Measurements from ENCODE around the gene ST8SIA1. TPM values are rescaled to one million over a fixed set of nuclear protein-coding genes. Genes with fewer than 3 reads are reported as not detected.

ST8SIA1 gene
- polyA plus RNA-seq, 1 donor from 2014 or later: 22.5 TPM

GRCh38 chr12:22215467-22216253 lies 118.8 kb downstream of the ST8SIA1 start:
- TF ChIP-seq SMC3 (conservative IDR thresholded peaks at IDR 0.05; ENCODE audit: poor library complexity) (no peak), RAD21 (conservative IDR thresholded peaks at IDR 0.05) (no peak), MXI1 (conservative IDR thresholded peaks at IDR 0.05; ENCODE audit: poor library complexity, severe bottlenecking) (no peak), CTCF (IDR thresholded peaks at IDR 0.05; ENCODE audit: poor library complexity, severe bottlenecking) (no peak), TAF1 (IDR thresholded peaks at IDR 0.05; ENCODE audit: low read depth) (no peak), EZH2 (IDR thresholded peaks at IDR 0.05; ENCODE audit: borderline replicate concordance, insufficient read depth, low read length, poor library complexity, severe bottlenecking) (no peak), EP300 (conservative IDR thresholded peaks at IDR 0.05; ENCODE audit: poor library complexity, severe bottlenecking) (no peak), POLR2AphosphoS5 (IDR thresholded peaks at IDR 0.05) (no peak)
- TF ChIP-seq, protein P1, sequence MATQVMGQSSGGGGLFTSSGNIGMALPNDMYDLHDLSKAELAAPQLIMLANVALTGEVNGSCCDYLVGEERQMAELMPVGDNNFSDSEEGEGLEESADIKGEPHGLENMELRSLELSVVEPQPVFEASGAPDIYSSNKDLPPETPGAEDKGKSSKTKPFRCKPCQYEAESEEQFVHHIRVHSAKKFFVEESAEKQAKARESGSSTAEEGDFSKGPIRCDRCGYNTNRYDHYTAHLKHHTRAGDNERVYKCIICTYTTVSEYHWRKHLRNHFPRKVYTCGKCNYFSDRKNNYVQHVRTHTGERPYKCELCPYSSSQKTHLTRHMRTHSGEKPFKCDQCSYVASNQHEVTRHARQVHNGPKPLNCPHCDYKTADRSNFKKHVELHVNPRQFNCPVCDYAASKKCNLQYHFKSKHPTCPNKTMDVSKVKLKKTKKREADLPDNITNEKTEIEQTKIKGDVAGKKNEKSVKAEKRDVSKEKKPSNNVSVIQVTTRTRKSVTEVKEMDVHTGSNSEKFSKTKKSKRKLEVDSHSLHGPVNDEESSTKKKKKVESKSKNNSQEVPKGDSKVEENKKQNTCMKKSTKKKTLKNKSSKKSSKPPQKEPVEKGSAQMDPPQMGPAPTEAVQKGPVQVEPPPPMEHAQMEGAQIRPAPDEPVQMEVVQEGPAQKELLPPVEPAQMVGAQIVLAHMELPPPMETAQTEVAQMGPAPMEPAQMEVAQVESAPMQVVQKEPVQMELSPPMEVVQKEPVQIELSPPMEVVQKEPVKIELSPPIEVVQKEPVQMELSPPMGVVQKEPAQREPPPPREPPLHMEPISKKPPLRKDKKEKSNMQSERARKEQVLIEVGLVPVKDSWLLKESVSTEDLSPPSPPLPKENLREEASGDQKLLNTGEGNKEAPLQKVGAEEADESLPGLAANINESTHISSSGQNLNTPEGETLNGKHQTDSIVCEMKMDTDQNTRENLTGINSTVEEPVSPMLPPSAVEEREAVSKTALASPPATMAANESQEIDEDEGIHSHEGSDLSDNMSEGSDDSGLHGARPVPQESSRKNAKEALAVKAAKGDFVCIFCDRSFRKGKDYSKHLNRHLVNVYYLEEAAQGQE (IDR thresholded peaks at IDR 0.05; ENCODE audit: borderline replicate concordance): no peak

GRCh38 chr12:22211128-22211527 lies 123.4 kb downstream of the ST8SIA1 start:
- no peaks in the 10 kb centered on the region for H3F3A ChIP-seq (ENCODE audit: insufficient read depth, low read length, poor library complexity, severe bottlenecking)
- no peak overlapping the region for H2AFZ ChIP-seq (ENCODE audit: low read depth, low read length)
- no peak overlapping the region for H3K27ac ChIP-seq (ENCODE audit: low read length)
- H3K9me3 ChIP-seq (ENCODE audit: low read length): no peaks in the 10 kb centered on the region
- TF ChIP-seq EZH2 (IDR thresholded peaks at IDR 0.05; ENCODE audit: borderline replicate concordance, insufficient read depth, low read length, poor library complexity, severe bottlenecking) (no peak), TAF1 (IDR thresholded peaks at IDR 0.05; ENCODE audit: low read depth) (no peak), CTCF (IDR thresholded peaks at IDR 0.05; ENCODE audit: poor library complexity, severe bottlenecking) (no peak), MXI1 (conservative IDR thresholded peaks at IDR 0.05; ENCODE audit: poor library complexity, severe bottlenecking) (no peak), RAD21 (conservative IDR thresholded peaks at IDR 0.05) (no peak), EP300 (conservative IDR thresholded peaks at IDR 0.05; ENCODE audit: poor library complexity, severe bottlenecking) (no peak), SMC3 (conservative IDR thresholded peaks at IDR 0.05; ENCODE audit: poor library complexity) (no peak), POLR2AphosphoS5 (IDR thresholded peaks at IDR 0.05) (no peak)
- TF ChIP-seq, protein P1 (IDR thresholded peaks at IDR 0.05; ENCODE audit: borderline replicate concordance): no peak
- no peaks in the 10 kb centered on the region for H4K20me1 ChIP-seq (ENCODE audit: insufficient read depth)
- H3K36me3 ChIP-seq (ENCODE audit: insufficient read depth, low read length): no peaks in the 10 kb centered on the region
- H3K4me3 ChIP-seq (ENCODE audit: low read length): no peak overlapping the region
- no peaks in the 10 kb centered on the region for H3K79me2 ChIP-seq (replicated peaks; ENCODE audit: insufficient read depth, low read length)
- no peaks in the 10 kb centered on the region for H3K27me3 ChIP-seq (ENCODE audit: insufficient read depth, low read depth, low read length)
- no peak overlapping the region for H3K4me2 ChIP-seq (ENCODE audit: low read length)
- no peaks in the 10 kb centered on the region for H3K9me2 ChIP-seq (ENCODE audit: insufficient read depth, low read length)
- H3K9ac ChIP-seq (ENCODE audit: low read length): no peak overlapping the region

More at GRCh38 chr12:22215467-22216253, 118.8 kb downstream of the ST8SIA1 start:
- Histone ChIP-seq H3K4me2 (ENCODE audit: low read length) (no peak overlapping the region), H3K9me2 (ENCODE audit: insufficient read depth, low read length) (no peaks in the 10 kb centered on the region), H3K9ac (ENCODE audit: low read length) (no peak overlapping the region), H4K20me1 (ENCODE audit: insufficient read depth) (no peaks in the 10 kb centered on the region), H3F3A (ENCODE audit: insufficient read depth, low read length, poor library complexity, severe bottlenecking) (no peaks in the 10 kb centered on the region), H3K27ac (ENCODE audit: low read length) (no peak overlapping the region), H3K36me3 (ENCODE audit: insufficient read depth, low read length) (no peaks in the 10 kb centered on the region), H3K9me3 (ENCODE audit: low read length) (no peaks in the 10 kb centered on the region), H3K79me2 (replicated peaks; ENCODE audit: insufficient read depth, low read length) (no peaks in the 10 kb centered on the region), H3K27me3 (ENCODE audit: insufficient read depth, low read depth, low read length) (no peaks in the 10 kb centered on the region), H2AFZ (ENCODE audit: low read depth, low read length) (no peak overlapping the region), H3K4me3 (ENCODE audit: low read length) (no peak overlapping the region)

Measured in neural cell (in vitro differentiated cells).